GM12873 (cell line): Measurements from ENCODE around the gene KRTAP2-4.
"Not testable (repeated sequence)": the region's sequence is repeated elsewhere in the genome, so short reads cannot be mapped to it uniquely, and the experiment has no call there.

ENCODE experiments used
- CTCF ChIP-seq: IDR thresholded peaks from 2 replicates; pipeline ENCODE4 v1.5.1; 2012; ENCODE audit warnings: low read depth, mild to moderate bottlenecking, moderate library complexity, low read length, control low read depth; ENCODE audit not compliant: insufficient read depth; ENCODE audit errors: missing control alignments

KRTAP2-4 gene, protein sequence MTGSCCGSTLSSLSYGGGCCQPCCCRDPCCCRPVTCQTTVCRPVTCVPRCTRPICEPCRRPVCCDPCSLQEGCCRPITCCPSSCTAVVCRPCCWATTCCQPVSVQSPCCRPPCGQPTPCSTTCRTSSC

DNA sequence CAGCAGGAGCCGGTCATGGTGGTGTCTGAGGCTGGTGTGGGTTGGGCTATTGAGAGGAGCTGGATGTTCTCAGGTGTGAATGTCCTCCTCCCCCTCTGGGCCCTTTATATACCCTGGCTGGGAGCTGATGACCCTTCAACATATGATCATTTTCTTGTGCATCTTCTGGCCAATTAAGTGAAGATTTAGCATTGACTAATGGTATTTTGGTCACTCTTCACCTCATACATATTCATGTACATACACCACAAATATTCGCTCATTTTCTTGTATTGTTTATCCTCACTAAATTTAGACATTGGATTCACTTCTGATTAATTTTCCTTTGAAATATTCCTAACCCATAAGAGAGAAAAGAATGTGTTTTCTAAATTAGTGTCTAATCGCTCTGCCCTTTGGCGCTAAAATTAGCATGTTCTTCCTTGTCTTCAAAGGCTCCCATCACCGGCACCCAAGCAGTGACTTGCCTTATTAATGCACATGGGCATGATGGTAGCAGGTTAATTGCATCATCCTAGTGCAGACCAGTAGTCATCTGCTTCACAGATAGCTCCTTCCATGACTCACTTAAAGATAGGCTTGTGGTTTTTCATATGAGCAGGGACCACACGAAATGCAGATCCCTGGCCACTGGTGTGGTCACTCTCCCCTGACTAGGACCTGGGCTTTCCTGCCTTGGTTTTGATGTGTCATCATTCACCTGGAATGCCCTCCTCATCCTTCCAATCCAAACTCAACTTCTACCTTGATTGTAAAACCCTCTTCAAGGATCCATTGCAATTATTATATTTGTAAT, at the start of gene KRTAP2-4:
Gene KRTAP2-4 (minus strand): TSS at position 51 of the 796 bp plus-strand sequence. CDS start 34 bp downstream, at position 17.
- TF ChIP-seq CTCF: no peak

GRCh38 chr17:41111151-41111885, 45.6 kb upstream of the KRTAP2-4 start:
- TF ChIP-seq CTCF: no peak

DNA sequence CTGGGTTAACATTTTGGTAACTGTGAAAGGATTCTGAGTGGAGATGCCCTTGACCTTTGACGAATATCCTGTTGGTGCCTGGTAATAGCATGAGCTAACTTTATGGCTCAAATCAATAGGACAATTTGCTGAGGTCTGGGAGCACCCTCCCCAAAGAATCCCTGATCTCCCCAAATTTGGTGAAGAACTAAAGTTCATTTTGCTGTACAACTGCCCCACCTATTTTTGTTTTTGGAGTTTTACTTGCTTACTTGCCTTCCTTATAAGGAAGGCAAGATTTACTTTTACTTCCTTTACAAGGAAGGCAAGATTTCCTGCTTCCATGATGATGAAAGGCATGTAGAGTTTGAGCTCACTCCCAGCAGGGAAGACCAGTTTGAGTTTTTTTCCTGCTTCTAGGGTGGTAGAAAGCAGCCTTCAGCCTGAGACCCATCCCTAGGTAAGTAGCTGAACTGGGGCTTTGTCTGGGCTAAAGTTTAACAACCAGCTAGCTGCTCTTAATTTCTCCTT, 42.3 kb upstream of the KRTAP2-4 start:
- TF ChIP-seq CTCF: no peak

DNA sequence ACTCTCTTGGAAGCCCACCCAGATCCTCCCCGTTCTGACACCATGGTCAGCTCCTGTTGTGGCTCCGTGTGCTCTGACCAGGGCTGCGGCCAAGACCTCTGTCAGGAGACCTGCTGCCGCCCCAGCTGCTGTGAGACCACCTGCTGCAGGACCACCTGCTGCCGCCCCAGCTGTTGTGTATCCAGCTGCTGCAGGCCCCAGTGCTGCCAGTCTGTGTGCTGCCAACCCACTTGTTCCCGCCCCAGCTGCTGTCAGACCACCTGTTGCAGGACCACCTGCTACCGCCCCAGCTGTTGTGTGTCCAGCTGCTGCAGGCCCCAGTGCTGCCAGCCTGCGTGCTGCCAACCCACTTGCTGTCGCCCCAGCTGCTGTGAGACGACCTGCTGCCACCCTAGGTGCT, 39.7 kb upstream of the KRTAP2-4 start, which contains the start of gene KRTAP4-9:
Gene KRTAP4-9 (plus strand): TSS at position 43 of the 400 bp plus-strand sequence. CDS start 0 bp downstream, at position 43.
- TF ChIP-seq CTCF: not testable (repeated sequence)

DNA sequence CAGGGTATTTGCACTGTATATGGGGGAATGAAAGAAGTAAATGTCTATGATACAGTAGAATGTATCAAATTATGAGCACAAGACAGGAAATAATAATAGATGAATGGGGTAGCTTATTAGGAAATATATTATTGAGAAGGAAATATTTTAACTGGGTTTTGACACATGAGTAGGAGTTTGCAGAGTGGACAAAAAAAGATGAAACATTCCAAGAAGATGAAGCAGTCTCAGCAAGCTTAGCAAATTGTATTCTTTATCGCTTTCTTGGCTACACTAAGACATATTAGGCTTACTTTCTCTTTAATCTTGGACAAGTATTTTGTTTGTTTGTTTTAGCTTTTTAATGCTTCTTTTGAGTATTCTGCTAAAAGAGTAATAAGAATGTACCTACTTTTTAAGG, 38.2 kb upstream of the KRTAP2-4 start:
- TF ChIP-seq CTCF: no peak

DNA sequence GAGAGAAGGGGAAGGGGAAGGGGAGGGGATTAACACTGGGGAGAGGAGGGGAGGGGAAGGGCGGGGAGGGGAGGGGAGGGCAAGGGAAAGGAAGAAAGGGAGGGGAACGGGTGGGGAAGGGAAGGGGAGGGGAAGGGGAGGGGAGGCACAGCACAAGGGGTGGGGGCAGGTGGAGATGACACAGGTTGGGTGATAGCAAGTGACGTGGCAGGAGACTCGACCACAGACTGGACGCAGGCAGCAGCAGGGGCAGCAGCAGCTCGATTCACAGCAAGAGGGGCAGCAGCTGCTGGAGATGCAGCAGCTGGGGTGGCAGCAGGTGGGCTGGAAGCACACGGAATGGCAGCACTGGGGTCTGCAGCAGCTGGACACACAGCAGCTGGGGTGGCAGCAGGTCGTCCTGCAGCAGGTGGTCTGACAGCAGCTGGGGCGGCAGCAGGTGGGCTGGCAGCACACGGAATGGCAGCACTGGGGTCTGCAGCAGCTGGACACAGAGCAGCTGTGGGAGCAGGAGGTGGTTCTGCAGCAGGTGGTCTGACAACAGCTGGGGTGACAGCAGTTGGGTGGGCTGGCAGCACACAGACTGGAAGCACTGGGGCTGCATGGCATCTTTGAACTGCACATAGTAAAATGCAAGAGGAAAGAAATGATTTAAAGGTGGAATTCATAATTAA, 36.0 kb upstream of the KRTAP2-4 start, which contains the start of gene KRTAP4-16:
Gene KRTAP4-16 (minus strand): TSS at position 624 of the 674 bp plus-strand sequence. CDS start 0 bp downstream, at position 624.
- no peak for TF ChIP-seq CTCF
